HFFc6 (cell line): ENCODE data around the gene CNGB1. TPM values are rescaled to one million over a fixed set of nuclear protein-coding genes. Genes with fewer than 3 reads are reported as not detected.
"Not testable (repeated sequence)": the region's sequence is repeated elsewhere in the genome, so short reads cannot be mapped to it uniquely, and the experiment has no call there.

ENCODE experiments used
- DNase-seq: peaks from one replicate; pipeline ENCODE4 v3.0.0-alpha.2; 2018
- H3K27ac Mint-ChIP-seq: 2 replicates; pipeline ENCODE4 v1.8.0; 2020; ENCODE audit warnings: mild to moderate bottlenecking, mixed read lengths
- H3K27me3 Mint-ChIP-seq: 2 replicates; pipeline ENCODE4 v1.8.0; 2021; ENCODE audit warnings: mild to moderate bottlenecking, moderate library complexity, mixed read lengths; ENCODE audit not compliant: insufficient read depth
- H3K36me3 Mint-ChIP-seq: 2 replicates; pipeline ENCODE4 v1.8.0; 2021; ENCODE audit warnings: low read depth, mixed read lengths
- H3K4me1 Mint-ChIP-seq: 2 replicates; pipeline ENCODE4 v1.8.0; 2020; ENCODE audit warnings: low read depth, mixed read lengths
- H3K4me3 Mint-ChIP-seq: 2 replicates; pipeline ENCODE4 v1.8.0; 2020; ENCODE audit warnings: mild to moderate bottlenecking, moderate library complexity, mixed read lengths
- H3K9me3 Mint-ChIP-seq: 2 replicates; pipeline ENCODE4 v1.8.0; 2020; ENCODE audit warnings: mild to moderate bottlenecking, mixed read lengths
- CTCF ChIP-seq: fragments of 200-600 bp; sonication (generic); IDR thresholded peaks from 2 replicates; pipeline ENCODE4 v1.5.0; 2021; ENCODE audit warnings: antibody characterized with exemption, mild to moderate bottlenecking
- total RNA-seq, 6 experiments: library from RNA; stranded (reverse); fragmentation: NEBNext Ultra II Directional; extraction: Animal tissue kit (Norgen Biotek cat#: 25700); gene quantifications; 2 replicates in 1 of 6; 3 replicates in 5 of 6; pipeline ENCODE4 v1.2.3, GENCODE V29; 2021

Gene CNGB1
- total RNA-seq, 6 experiments from 2014 or later: 0.02 TPM; not detected in 5

GRCh38 chr16:57882792-57883191 lies 88.1 kb downstream of the CNGB1 start:
- no peaks in the 10 kb centered on the region for H3K9me3 Mint-ChIP-seq
- no peaks in the 10 kb centered on the region for H3K36me3 Mint-ChIP-seq
- DNase-seq: peak; percentile 7
- H3K27me3 Mint-ChIP-seq: peaks cover 40% of the 10 kb centered on the region
- TF ChIP-seq CTCF: no peak
- H3K4me3 Mint-ChIP-seq: no peak overlapping the region
- no peak overlapping the region for H3K27ac Mint-ChIP-seq
- peaks cover 16% of the 10 kb centered on the region for H3K4me1 Mint-ChIP-seq

- H3K4me3 Mint-ChIP-seq: no peak overlapping the region
- peaks cover 40% of the 10 kb centered on the region for H3K27me3 Mint-ChIP-seq
Observed at GRCh38 chr16:57882206-57882605, 88.7 kb downstream of the CNGB1 start.

GRCh38 chr16:57878586-57878985 lies 92.3 kb downstream of the CNGB1 start:
- no peak for DNase-seq
- H3K9me3 Mint-ChIP-seq: no peaks in the 10 kb centered on the region
- H3K27ac Mint-ChIP-seq: no peak overlapping the region
- H3K27me3 Mint-ChIP-seq: peaks cover 18% of the 10 kb centered on the region
- no peak for TF ChIP-seq CTCF
- peaks cover 14% of the 10 kb centered on the region for H3K4me1 Mint-ChIP-seq
- H3K36me3 Mint-ChIP-seq: no peaks in the 10 kb centered on the region
- no peak overlapping the region for H3K4me3 Mint-ChIP-seq

More at GRCh38 chr16:57882206-57882605, 88.7 kb downstream of the CNGB1 start:
- no peak for TF ChIP-seq CTCF
- Mint-ChIP-seq H3K4me1 (peaks cover 16% of the 10 kb centered on the region), H3K9me3 (no peaks in the 10 kb centered on the region), H3K27ac (no peak overlapping the region), H3K36me3 (no peaks in the 10 kb centered on the region)
- no peak for DNase-seq

- no peak overlapping the region for H3K4me3 Mint-ChIP-seq
- no peak for DNase-seq
- no peaks in the 10 kb centered on the region for H3K36me3 Mint-ChIP-seq
- peaks cover 15% of the 10 kb centered on the region for H3K4me1 Mint-ChIP-seq
- H3K9me3 Mint-ChIP-seq: no peaks in the 10 kb centered on the region
- TF ChIP-seq CTCF: no peak
- no peak overlapping the region for H3K27ac Mint-ChIP-seq
- H3K27me3 Mint-ChIP-seq: peaks cover 3% of the 10 kb centered on the region; the same call in 1 of the 2 replicates
Observed at GRCh38 chr16:57876210-57876609, 94.7 kb downstream of the CNGB1 start.

- H3K4me1 Mint-ChIP-seq: peaks cover 24% of the 10 kb centered on the region
- no peak for TF ChIP-seq CTCF
Observed at GRCh38 chr16:57875347-57875746, 95.6 kb downstream of the CNGB1 start.

GRCh38 chr16:57873218-57873617 lies 97.7 kb downstream of the CNGB1 start:
- Mint-ChIP-seq H3K27me3 (peaks cover 2% of the 10 kb centered on the region; the same call in 1 of the 2 replicates), H3K27ac (no peak overlapping the region), H3K9me3 (no peaks in the 10 kb centered on the region), H3K36me3 (no peaks in the 10 kb centered on the region), H3K4me3 (no peak overlapping the region), H3K4me1 (peaks cover 35% of the 10 kb centered on the region)
- DNase-seq: no peak
- no peak for TF ChIP-seq CTCF

More at GRCh38 chr16:57875347-57875746, 95.6 kb downstream of the CNGB1 start:
- Mint-ChIP-seq H3K27ac (no peak overlapping the region), H3K36me3 (no peaks in the 10 kb centered on the region), H3K27me3 (peaks cover 3% of the 10 kb centered on the region; the same call in 1 of the 2 replicates), H3K4me3 (no peak overlapping the region), H3K9me3 (no peaks in the 10 kb centered on the region)
- no peak for DNase-seq

GRCh38 chr16:57872764-57873163 lies 98.2 kb downstream of the CNGB1 start:
- H3K36me3 Mint-ChIP-seq, DNase-seq, H3K27me3 Mint-ChIP-seq, H3K9me3 Mint-ChIP-seq, H3K4me3 Mint-ChIP-seq, H3K27ac Mint-ChIP-seq: not testable (repeated sequence)
- H3K4me1 Mint-ChIP-seq: peaks cover 35% of the 10 kb centered on the region
